WERI-Rb-1 (cell line): ENCODE results near the gene GGN.
A peak's percentile ranks its signal among the peaks of the same experiment; 100 is the strongest.
"Not testable (repeated sequence)": the region's sequence is repeated elsewhere in the genome, so short reads cannot be mapped to it uniquely, and the experiment has no call there.

ENCODE experiments used
- DNase-seq: peaks from one replicate; pipeline ENCODE4 v3.0.0-alpha.2; 2020
- H3K27ac ChIP-seq: fragments of 250-450 bp; sonication (Bioruptor Pico); 2 replicates; pipeline ENCODE4 v1.5.1; 2020; ENCODE audit warnings: mild to moderate bottlenecking, moderate library complexity
- H3K27me3 ChIP-seq: fragments of 250-450 bp; sonication (Bioruptor Pico); 2 replicates; pipeline ENCODE4 v1.5.1; 2021; ENCODE audit warnings: mild to moderate bottlenecking, low read depth, moderate library complexity; ENCODE audit not compliant: insufficient read depth, severe bottlenecking
- H3K36me3 ChIP-seq: fragments of 250-450 bp; sonication (Bioruptor Pico); 2 replicates; pipeline ENCODE4 v1.5.1; 2020; ENCODE audit warnings: mild to moderate bottlenecking, moderate library complexity
- H3K4me3 ChIP-seq: 2 replicates; pipeline ENCODE4 v1.5.1; 2011; ENCODE audit warnings: low read depth, mild to moderate bottlenecking, control low read depth, low read length
- H3K9me3 ChIP-seq: fragments of 250-450 bp; sonication (Bioruptor Pico); 2 replicates; pipeline ENCODE4 v1.5.1; 2021; ENCODE audit warnings: mild to moderate bottlenecking, moderate library complexity; ENCODE audit not compliant: severe bottlenecking
- TF ChIP-seq, protein P1 (sequence below): IDR thresholded peaks from 2 replicates; pipeline ENCODE4 v1.5.1; 2011; ENCODE audit warnings: low read depth, mild to moderate bottlenecking, control low read depth, inconsistent platforms, low read length

Gene GGN

DNA sequence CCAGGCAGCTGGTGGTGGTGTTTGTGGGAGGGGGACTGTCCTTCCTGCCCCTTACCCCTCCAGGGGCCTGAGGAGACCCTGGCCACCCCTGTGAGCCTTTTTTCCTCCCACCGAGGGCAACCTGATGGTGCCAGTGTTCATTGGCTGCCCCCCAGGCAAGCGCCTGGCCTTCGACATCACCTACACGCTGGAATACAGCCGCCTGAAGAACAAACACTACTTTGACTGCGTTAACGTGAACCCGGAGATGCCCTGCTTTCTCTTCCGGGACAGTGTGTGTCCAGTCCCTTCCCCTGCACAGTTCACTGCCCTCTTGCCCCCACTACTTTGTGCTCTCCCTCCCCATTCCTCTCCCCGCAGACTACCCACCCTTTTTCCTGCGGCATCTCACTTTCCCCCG, 20.8 kb downstream of the GGN start:
- Histone ChIP-seq H3K4me3 (no peak overlapping the region), H3K27ac (no peak overlapping the region), H3K9me3 (peaks cover 6% of the 10 kb centered on the region), H3K27me3 (no peaks in the 10 kb centered on the region), H3K36me3 (no peaks in the 10 kb centered on the region)
- no peak for DNase-seq
- TF ChIP-seq, protein P1, sequence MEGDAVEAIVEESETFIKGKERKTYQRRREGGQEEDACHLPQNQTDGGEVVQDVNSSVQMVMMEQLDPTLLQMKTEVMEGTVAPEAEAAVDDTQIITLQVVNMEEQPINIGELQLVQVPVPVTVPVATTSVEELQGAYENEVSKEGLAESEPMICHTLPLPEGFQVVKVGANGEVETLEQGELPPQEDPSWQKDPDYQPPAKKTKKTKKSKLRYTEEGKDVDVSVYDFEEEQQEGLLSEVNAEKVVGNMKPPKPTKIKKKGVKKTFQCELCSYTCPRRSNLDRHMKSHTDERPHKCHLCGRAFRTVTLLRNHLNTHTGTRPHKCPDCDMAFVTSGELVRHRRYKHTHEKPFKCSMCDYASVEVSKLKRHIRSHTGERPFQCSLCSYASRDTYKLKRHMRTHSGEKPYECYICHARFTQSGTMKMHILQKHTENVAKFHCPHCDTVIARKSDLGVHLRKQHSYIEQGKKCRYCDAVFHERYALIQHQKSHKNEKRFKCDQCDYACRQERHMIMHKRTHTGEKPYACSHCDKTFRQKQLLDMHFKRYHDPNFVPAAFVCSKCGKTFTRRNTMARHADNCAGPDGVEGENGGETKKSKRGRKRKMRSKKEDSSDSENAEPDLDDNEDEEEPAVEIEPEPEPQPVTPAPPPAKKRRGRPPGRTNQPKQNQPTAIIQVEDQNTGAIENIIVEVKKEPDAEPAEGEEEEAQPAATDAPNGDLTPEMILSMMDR = no peak

- peak overlapping the region; percentile 57 for H3K4me3 ChIP-seq
- not testable (repeated sequence) for DNase-seq, H3K36me3 ChIP-seq, H3K27me3 ChIP-seq, H3K9me3 ChIP-seq
- peak overlapping the region; percentile 84 for H3K27ac ChIP-seq
These were observed 24.7 kb downstream of the GGN start for GRCh38 chr19:38362946-38363688.

GRCh38 chr19:38362076-38362945, 25.5 kb downstream of the GGN start:
- TF ChIP-seq, protein P1 = no peak
- peak overlapping the region; percentile 84 for H3K27ac ChIP-seq
- H3K36me3 ChIP-seq = no peaks in the 10 kb centered on the region
- peaks cover 6% of the 10 kb centered on the region for H3K9me3 ChIP-seq
- peak; percentile 94 for DNase-seq
- peaks cover 8% of the 10 kb centered on the region for H3K27me3 ChIP-seq
- H3K4me3 ChIP-seq = peak overlapping the region; percentile 57

GRCh38 chr19:38361633-38362075, 26.2 kb downstream of the GGN start:
- H3K27me3 ChIP-seq = peaks cover 8% of the 10 kb centered on the region
- TF ChIP-seq, protein P1 = 0 out of 2 replicates have a peak, but pooled peaks have one; percentile 17
- H3K36me3 ChIP-seq = no peaks in the 10 kb centered on the region
- H3K4me3 ChIP-seq = peak overlapping the region; percentile 57
- H3K27ac ChIP-seq = peak overlapping the region; percentile 84
- DNase-seq = peak; percentile 95
- H3K9me3 ChIP-seq = peaks cover 6% of the 10 kb centered on the region

GRCh38 chr19:38360839-38361631, 26.8 kb downstream of the GGN start:
- H3K27me3 ChIP-seq = peaks cover 8% of the 10 kb centered on the region
- peaks cover 6% of the 10 kb centered on the region for H3K9me3 ChIP-seq
- H3K36me3 ChIP-seq = no peaks in the 10 kb centered on the region
- peak overlapping the region; percentile 57 for H3K4me3 ChIP-seq
- peak overlapping the region; percentile 75 for H3K27ac ChIP-seq
- TF ChIP-seq, protein P1 = no peak
- no peak for DNase-seq

DNA sequence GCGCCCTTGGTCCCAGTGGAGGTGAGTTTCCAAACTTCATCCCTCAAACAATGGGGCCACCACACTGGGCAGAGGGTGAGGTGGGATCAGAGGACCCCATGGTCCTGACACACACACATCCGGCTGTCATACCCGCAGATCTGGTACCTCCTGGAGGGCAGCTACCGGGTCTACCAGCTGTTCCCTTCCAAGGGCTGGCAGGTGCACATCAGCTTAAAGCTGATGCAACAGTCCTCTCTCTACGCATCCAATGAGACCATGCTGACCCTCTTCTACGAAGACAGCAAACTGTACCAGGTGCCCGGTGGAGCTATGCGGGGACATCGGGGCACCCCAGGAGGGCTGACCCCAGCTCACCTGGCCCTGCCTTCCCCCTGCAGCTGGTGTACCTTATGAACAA, 27.5 kb downstream of the GGN start:
- Histone ChIP-seq H3K9me3 (peaks cover 6% of the 10 kb centered on the region), H3K27ac (no peak overlapping the region), H3K27me3 (peaks cover 8% of the 10 kb centered on the region), H3K4me3 (no peak overlapping the region), H3K36me3 (no peaks in the 10 kb centered on the region)
- TF ChIP-seq, protein P1 = no peak
- DNase-seq = peak; percentile 31
